ENCODE results near the gene DCC. TPM values are rescaled to one million over a fixed set of nuclear protein-coding genes. Genes with fewer than 3 reads are reported as not detected.

The DCC gene
- total RNA-seq, 6 experiments from 2014 or later, result not detected

GRCh38 chr18:52730972-52731619 is 391.1 kb downstream of the DCC start:
- H3K9me3 Mint-ChIP-seq, result peaks cover 42% of the 10 kb centered on the region
- no peak for DNase-seq
- H3K27me3 Mint-ChIP-seq (ENCODE audit: insufficient read depth), result peaks cover 1% of the 10 kb centered on the region; the same call in 1 of the 2 replicates
- no peaks in the 10 kb centered on the region for H3K36me3 Mint-ChIP-seq (ENCODE audit: low read depth)
- H3K4me3 Mint-ChIP-seq, result no peak overlapping the region
- H3K4me1 Mint-ChIP-seq (ENCODE audit: low read depth), result no peaks in the 10 kb centered on the region
- TF ChIP-seq, protein P1, sequence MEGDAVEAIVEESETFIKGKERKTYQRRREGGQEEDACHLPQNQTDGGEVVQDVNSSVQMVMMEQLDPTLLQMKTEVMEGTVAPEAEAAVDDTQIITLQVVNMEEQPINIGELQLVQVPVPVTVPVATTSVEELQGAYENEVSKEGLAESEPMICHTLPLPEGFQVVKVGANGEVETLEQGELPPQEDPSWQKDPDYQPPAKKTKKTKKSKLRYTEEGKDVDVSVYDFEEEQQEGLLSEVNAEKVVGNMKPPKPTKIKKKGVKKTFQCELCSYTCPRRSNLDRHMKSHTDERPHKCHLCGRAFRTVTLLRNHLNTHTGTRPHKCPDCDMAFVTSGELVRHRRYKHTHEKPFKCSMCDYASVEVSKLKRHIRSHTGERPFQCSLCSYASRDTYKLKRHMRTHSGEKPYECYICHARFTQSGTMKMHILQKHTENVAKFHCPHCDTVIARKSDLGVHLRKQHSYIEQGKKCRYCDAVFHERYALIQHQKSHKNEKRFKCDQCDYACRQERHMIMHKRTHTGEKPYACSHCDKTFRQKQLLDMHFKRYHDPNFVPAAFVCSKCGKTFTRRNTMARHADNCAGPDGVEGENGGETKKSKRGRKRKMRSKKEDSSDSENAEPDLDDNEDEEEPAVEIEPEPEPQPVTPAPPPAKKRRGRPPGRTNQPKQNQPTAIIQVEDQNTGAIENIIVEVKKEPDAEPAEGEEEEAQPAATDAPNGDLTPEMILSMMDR (IDR thresholded peaks at IDR 0.05), result no peak
- H3K27ac Mint-ChIP-seq, result no peak overlapping the region

GRCh38 chr18:52738946-52739345 is 398.9 kb downstream of the DCC start:
- no peak for DNase-seq
- no peaks in the 10 kb centered on the region for H3K27me3 Mint-ChIP-seq (ENCODE audit: insufficient read depth)
- TF ChIP-seq, protein P1 (IDR thresholded peaks at IDR 0.05), result no peak
- H3K36me3 Mint-ChIP-seq (ENCODE audit: low read depth), result peaks cover 7% of the 10 kb centered on the region; the same call in 1 of the 2 replicates
- H3K9me3 Mint-ChIP-seq, result peaks cover 30% of the 10 kb centered on the region
- no peaks in the 10 kb centered on the region for H3K4me1 Mint-ChIP-seq (ENCODE audit: low read depth)
- H3K4me3 Mint-ChIP-seq, result no peak overlapping the region
- H3K27ac Mint-ChIP-seq, result no peak overlapping the region

DNA sequence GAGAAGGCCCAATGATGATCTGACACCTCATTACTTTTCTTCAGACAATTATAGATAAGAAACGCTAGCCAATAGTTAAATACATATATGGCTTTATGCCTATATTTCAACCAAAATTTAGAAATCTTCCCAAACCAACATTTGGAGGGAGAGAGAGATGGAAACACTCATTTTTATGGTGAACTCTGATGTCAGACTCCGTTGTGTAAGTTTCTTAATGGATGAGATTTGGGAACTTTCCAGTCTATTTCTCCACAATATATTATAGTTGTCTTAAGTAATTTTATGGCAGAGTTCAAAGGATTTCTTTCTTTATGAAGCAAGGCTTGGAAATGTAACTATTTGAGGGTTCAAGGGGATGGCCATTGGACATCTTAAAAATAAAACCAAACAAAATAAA is 407.0 kb downstream of the DCC start:
- 0 out of 2 replicates have a peak, but pooled peaks cover 4% of the 10 kb centered on the region for H3K36me3 Mint-ChIP-seq (ENCODE audit: low read depth)
- H3K4me1 Mint-ChIP-seq (ENCODE audit: low read depth), result no peaks in the 10 kb centered on the region
- no peak overlapping the region for H3K27ac Mint-ChIP-seq
- H3K4me3 Mint-ChIP-seq, result no peak overlapping the region
- no peaks in the 10 kb centered on the region for H3K27me3 Mint-ChIP-seq (ENCODE audit: insufficient read depth)
- DNase-seq, result no peak
- H3K9me3 Mint-ChIP-seq, result peaks cover 47% of the 10 kb centered on the region
- TF ChIP-seq, protein P1 (IDR thresholded peaks at IDR 0.05), result no peak

GRCh38 chr18:52747869-52748268 is 407.9 kb downstream of the DCC start:
- H3K4me3 Mint-ChIP-seq, result no peak overlapping the region
- no peak for DNase-seq
- H3K27ac Mint-ChIP-seq, result no peak overlapping the region
- H3K27me3 Mint-ChIP-seq (ENCODE audit: insufficient read depth), result no peaks in the 10 kb centered on the region
- no peaks in the 10 kb centered on the region for H3K4me1 Mint-ChIP-seq (ENCODE audit: low read depth)
- 0 out of 2 replicates have a peak, but pooled peaks cover 4% of the 10 kb centered on the region for H3K36me3 Mint-ChIP-seq (ENCODE audit: low read depth)
- peaks cover 47% of the 10 kb centered on the region for H3K9me3 Mint-ChIP-seq
- TF ChIP-seq, protein P1 (IDR thresholded peaks at IDR 0.05), result no peak

- H3K4me3 Mint-ChIP-seq, result no peak overlapping the region
- H3K9me3 Mint-ChIP-seq, result peaks cover 50% of the 10 kb centered on the region
- H3K4me1 Mint-ChIP-seq (ENCODE audit: low read depth), result no peaks in the 10 kb centered on the region
- no peaks in the 10 kb centered on the region for H3K27me3 Mint-ChIP-seq (ENCODE audit: insufficient read depth)
- no peak for DNase-seq
- H3K27ac Mint-ChIP-seq, result no peak overlapping the region
- 0 out of 2 replicates have a peak, but pooled peaks cover 4% of the 10 kb centered on the region for H3K36me3 Mint-ChIP-seq (ENCODE audit: low read depth)
- TF ChIP-seq, protein P1 (IDR thresholded peaks at IDR 0.05), result no peak
These were observed 408.3 kb downstream of the DCC start for GRCh38 chr18:52748343-52748742.

All from HFFc6 (cell line).